ENCODE results near the gene STX8.

Gene STX8

GRCh38 chr17:9240659-9241370, 334.8 kb downstream of the STX8 start:
- DNase-seq (ENCODE audit: low read depth in 2 of 2) = no peak

- peak; percentile 33 to 43 for DNase-seq (ENCODE audit: low read depth in 2 of 2)
Measured at GRCh38 chr17:9239793-9240658, 335.6 kb downstream of the STX8 start.

- no peak for DNase-seq (ENCODE audit: low read depth in 2 of 2)
Measured at GRCh38 chr17:9239246-9239792, 336.3 kb downstream of the STX8 start.

GRCh38 chr17:9238340-9239245, 337.0 kb downstream of the STX8 start:
- no peak for DNase-seq (ENCODE audit: low read depth in 2 of 2)

GRCh38 chr17:9237661-9238301, 337.8 kb downstream of the STX8 start:
- DNase-seq (ENCODE audit: low read depth in 2 of 2) = no peak

GRCh38 chr17:9237053-9237410, 338.6 kb downstream of the STX8 start:
- DNase-seq (ENCODE audit: low read depth in 2 of 2) = no peak

GRCh38 chr17:9236286-9237052, 339.2 kb downstream of the STX8 start:
- DNase-seq (ENCODE audit: low read depth in 2 of 2) = no peak

GRCh38 chr17:9235346-9235745, 340.3 kb downstream of the STX8 start:
- no peak for DNase-seq (ENCODE audit: low read depth in 2 of 2)

GRCh38 chr17:9234389-9234945, 341.2 kb downstream of the STX8 start:
- DNase-seq (ENCODE audit: low read depth in 2 of 2) = no peak

- no peak for DNase-seq (ENCODE audit: low read depth in 2 of 2)
Measured at GRCh38 chr17:9233761-9234160, 341.9 kb downstream of the STX8 start.

GRCh38 chr17:9233271-9233599, 342.4 kb downstream of the STX8 start:
- DNase-seq (ENCODE audit: low read depth in 2 of 2) = no peak

- no peak for DNase-seq (ENCODE audit: low read depth in 2 of 2)
Measured at GRCh38 chr17:9232591-9233270, 342.9 kb downstream of the STX8 start.

GRCh38 chr17:9232155-9232475, 343.5 kb downstream of the STX8 start:
- no peak for DNase-seq (ENCODE audit: low read depth in 2 of 2)

- DNase-seq (ENCODE audit: low read depth in 2 of 2) = no peak
Measured at GRCh38 chr17:9231449-9232154, 344.0 kb downstream of the STX8 start.

GRCh38 chr17:9230861-9231260, 344.8 kb downstream of the STX8 start:
- DNase-seq (ENCODE audit: low read depth in 2 of 2) = no peak

- DNase-seq (ENCODE audit: low read depth in 2 of 2) = no peak
Measured at GRCh38 chr17:9230346-9230745, 345.3 kb downstream of the STX8 start.

GRCh38 chr17:9229826-9230201, 345.8 kb downstream of the STX8 start:
- DNase-seq (ENCODE audit: low read depth in 2 of 2) = no peak

GRCh38 chr17:9229160-9229825, 346.3 kb downstream of the STX8 start:
- no peak for DNase-seq (ENCODE audit: low read depth in 2 of 2)

All from activated CD8-positive, alpha-beta memory T cell treated with anti-CD3 and anti-CD28 coated beads for 4 hours (primary cell).